Pancreas (tissue), 10 donors: Measurements from ENCODE around the gene THSD7A. TPM values are rescaled to one million over a fixed set of nuclear protein-coding genes. Genes with fewer than 3 reads are reported as not detected.
A peak's percentile ranks its signal among the peaks of the same experiment; 100 is the strongest.

Experiments used
- ATAC-seq, 4 donors: fragments of 200-7000 bp; cut with Tn5 transposase; one replicate each; pipeline versions ENCODE4 v1.8.0 to v1.9.1; 2020; ENCODE audit warnings: mild to moderate bottlenecking in 4 of 4, moderate library complexity in 4 of 4
- DNase-seq, 6 donors: peaks; one replicate each; pipeline ENCODE4 v3.0.0-alpha.2; 2020
- FAIRE-seq: peaks from 2 replicates; lab custom pipeline; 2012; peaks lifted over from hg19 to GRCh38; lab: Jason Lieb, UNC
- H3K27ac ChIP-seq, 4 donors: fragments of 200-600 bp; sonication (generic); 1 replicate in 3 of 4; 2 replicates in 1 of 4; pipeline versions ENCODE4 v1.5.0 to v1.8.0; 2020
- H3K27me3 ChIP-seq, 4 donors: fragments of 200-600 bp; one replicate each; pipeline ENCODE4 v1.8.0; 2021
- H3K36me3 ChIP-seq, 3 donors: fragments of 200-600 bp; sonication (generic) in 1 of 3; one replicate each; pipeline versions ENCODE4 v1.5.0 to v1.8.0; 2020 to 2021
- H3K4me1 ChIP-seq, 3 donors: fragments of 200-600 bp; one replicate each; pipeline ENCODE4 v1.8.0; 2021
- H3K4me3 ChIP-seq, 4 donors: fragments of 200-600 bp; sonication (generic) in 2 of 4; one replicate each; pipeline versions ENCODE4 v1.5.0 to v1.8.0; 2020 to 2021
- H3K9me3 ChIP-seq, 4 donors: fragments of 200-600 bp; one replicate each; pipeline ENCODE4 v1.8.0; 2021
- CTCF ChIP-seq, 4 donors: fragments of 200-600 bp; sonication (generic) in 3 of 4; IDR thresholded peaks; one replicate each; pipeline versions ENCODE4 v1.5.0 to v1.8.0; 2021; ENCODE audit warnings: antibody characterized with exemption in 4 of 4
- WGBS, 2 donors: extraction: QIAGEN DNeasy Blood & Tissue Kit; methylation state at CpG; one replicate each; pipeline ENCODE4 v1.1.7; 2013; 5-methylcytosine and 5-hydroxymethylcytosine counted together
- intact Hi-C, 3 donors: fragments of 100-400 bp; cut with DNase I; formaldehyde crosslinking; loops; one replicate each; pipeline versions ENCODE4 v1.11.1 to v1.14.2; 2022
- polyA plus RNA-seq, 2 donors: library from polyadenylated mRNA; stranded (reverse); fragments of 200-250 nt; gene quantifications; one replicate each; pipeline ENCODE4 v1.2.3, GENCODE V29; 2013
- total RNA-seq, 6 donors: library from RNA; stranded (reverse); fragmentation: NEBNext Ultra II Directional in 4 of 6; extraction: Animal tissue kit (Norgen Biotek cat#: 25700) in 4 of 6; gene quantifications; one replicate each; pipeline versions ENCODE4 v1.2.1 to v1.2.4, GENCODE V29; 2021 to 2023
- donor health status: healthy with polysubstance abuse.
- donor health status: DM: no; HTN: no; CAD: no; lungs with moderate emphysema.
- donor health status: DM: no; HTN: no; CAD: no.
- donor health status: control.
- donor health status: control.
- donor health status: Bipolar disorder and iron deficiency.
- donor health status: DM: yes; HTN: yes; CAD: no.
- donor health status: DM: no; HTN: no; CAD: no.
- donor health status: DM: no; HTN: no; CAD: no.
- donor health status: DM: yes; HTN: yes; CAD: no.

THSD7A gene
- total and polyA plus RNA-seq, 8 donors: 0.30 to 3.7 (median 0.90) TPM

DNA sequence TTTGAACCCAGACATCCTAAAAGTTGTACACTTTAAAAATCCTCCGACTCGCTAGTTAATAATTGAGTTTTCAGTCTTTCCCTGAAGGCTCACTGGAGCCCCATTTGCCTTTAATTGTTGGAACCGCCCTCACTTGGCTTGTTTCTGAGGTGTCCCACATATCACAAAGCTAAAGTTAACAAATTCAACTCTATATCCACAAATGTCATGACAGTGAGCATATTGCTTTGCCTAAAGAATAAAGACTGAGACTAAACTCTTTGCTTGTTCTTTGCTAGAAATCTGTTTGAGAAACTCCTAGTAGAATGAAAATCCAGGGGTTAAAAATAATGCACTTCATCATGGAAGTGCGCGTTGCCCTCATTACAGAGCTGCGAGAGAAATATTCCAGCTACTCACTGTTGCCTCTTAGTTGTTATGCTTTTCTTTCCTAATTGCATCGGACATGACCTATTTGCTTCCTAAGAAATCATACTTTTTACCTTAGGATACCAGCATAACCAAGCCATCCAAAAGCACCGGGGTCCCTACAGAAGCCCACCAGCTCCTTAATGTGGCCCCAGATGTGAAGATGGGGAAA is 752 bp downstream of the THSD7A start:
- Histone ChIP-seq H3K4me3 (peak overlapping the region; percentile 30 to 57 (median 40)), H3K36me3 (no peaks in the 10 kb centered on the region), H3K27me3 (no peaks in the 10 kb centered on the region), H3K4me1 (peaks cover 0 to 7% (median 6%) of the 10 kb centered on the region in 3 donors), H3K27ac (no peak overlapping the region), H3K9me3 (no peaks in the 10 kb centered on the region)
- WGBS, 2 donors: 1 to 2% methylated on average over 8 of the region's 8 CpGs
- intact Hi-C loops: no loop called here
- no peak for FAIRE-seq
- peak; percentile 9 to 60 (median 48) for ATAC-seq
- TF ChIP-seq CTCF (IDR thresholded peaks at IDR 0.05): no peak
- DNase-seq: no peak

GRCh38 chr7:11830582-11831155 is 1.3 kb downstream of the THSD7A start:
- no peaks in the 10 kb centered on the region for H3K9me3 ChIP-seq
- no peaks in the 10 kb centered on the region for H3K36me3 ChIP-seq
- DNase-seq (no peak), FAIRE-seq (no peak), ATAC-seq (peak in 2 of 4 donors; percentile 38 to 40)
- peak overlapping the region in 3 of 4 donors; percentile 30 to 57 (median 47) for H3K4me3 ChIP-seq
- no peak for TF ChIP-seq CTCF (IDR thresholded peaks at IDR 0.05)
- no peak overlapping the region for H3K27ac ChIP-seq
- H3K27me3 ChIP-seq: no peaks in the 10 kb centered on the region
- peaks cover 0 to 7% (median 6%) of the 10 kb centered on the region in 3 donors for H3K4me1 ChIP-seq
- intact Hi-C loops: no loop called here
- whole genome bisulfite sequencing, 2 donors: 5 to 13% methylated on average over 7 of the region's 7 CpGs

- H3K4me3 ChIP-seq: no peak overlapping the region
- DNase-seq: no peak
Observed at GRCh38 chr7:11829954-11830353, 2.0 kb downstream of the THSD7A start.

GRCh38 chr7:11819947-11820346 is 12.1 kb downstream of the THSD7A start:
- Histone ChIP-seq H3K27me3 (no peaks in the 10 kb centered on the region), H3K9me3 (no peaks in the 10 kb centered on the region), H3K27ac (no peak overlapping the region), H3K36me3 (no peaks in the 10 kb centered on the region), H3K4me1 (no peaks in the 10 kb centered on the region), H3K4me3 (no peak overlapping the region)
- FAIRE-seq: no peak
- intact Hi-C loops: no loop called here
- no peak for TF ChIP-seq CTCF (IDR thresholded peaks at IDR 0.05)
- ATAC-seq: no peak
- DNase-seq: peak in 2 of 6 donors; percentile 26
- 89 to 94% methylated on average over 11 of the region's 11 CpGs for WGBS, 2 donors

More at GRCh38 chr7:11829954-11830353, 2.0 kb downstream of the THSD7A start:
- Histone ChIP-seq H3K9me3 (no peaks in the 10 kb centered on the region), H3K27ac (no peak overlapping the region), H3K36me3 (no peaks in the 10 kb centered on the region), H3K4me1 (peaks cover 0 to 7% (median 6%) of the 10 kb centered on the region in 3 donors), H3K27me3 (no peaks in the 10 kb centered on the region)
- no peak for FAIRE-seq
- no peak for ATAC-seq
- TF ChIP-seq CTCF (IDR thresholded peaks at IDR 0.05): no peak
- intact Hi-C loops: no loop called here

- no peak overlapping the region for H3K4me3 ChIP-seq
- no peak overlapping the region for H3K27ac ChIP-seq
- H3K9me3 ChIP-seq: no peaks in the 10 kb centered on the region
- H3K4me1 ChIP-seq: no peaks in the 10 kb centered on the region
- TF ChIP-seq CTCF (IDR thresholded peaks at IDR 0.05): no peak
- intact Hi-C loops: no loop called here
- no peaks in the 10 kb centered on the region for H3K27me3 ChIP-seq
- ATAC-seq (no peak), DNase-seq (no peak), FAIRE-seq (no peak)
- no peaks in the 10 kb centered on the region for H3K36me3 ChIP-seq
- 73 to 80% methylated on average over 5 of the region's 5 CpGs for WGBS, 2 donors
Observed at GRCh38 chr7:11819271-11819670, 12.7 kb downstream of the THSD7A start.
